Effector memory CD4-positive, alpha-beta T cell (primary cell): ENCODE data around the gene ABHD12.

Experiments used
- DNase-seq, 3 donors: peaks; one replicate each; pipeline ENCODE4 v3.0.0-alpha.2; 2020
- H3K27ac ChIP-seq: 2 replicates; pipeline ENCODE4 v1.7.0; 2013; ENCODE audit warnings: mild to moderate bottlenecking, low read length, moderate library complexity; ENCODE audit not compliant: insufficient read depth, poor library complexity, severe bottlenecking
- H3K27me3 ChIP-seq: replicated peaks from 2 replicates; pipeline ENCODE4 v1.7.0; 2013; ENCODE audit warnings: mild to moderate bottlenecking, low read length; ENCODE audit not compliant: insufficient read depth, control insufficient read depth, poor library complexity, severe bottlenecking
- H3K36me3 ChIP-seq: 2 replicates; pipeline ENCODE4 v1.7.0; 2013; ENCODE audit warnings: mild to moderate bottlenecking, low read length, moderate library complexity; ENCODE audit not compliant: control insufficient read depth, insufficient read depth
- H3K4me1 ChIP-seq: 2 replicates; pipeline ENCODE4 v1.7.0; 2013; ENCODE audit warnings: low read length, mild to moderate bottlenecking; ENCODE audit not compliant: control insufficient read depth, insufficient read depth, poor library complexity, severe bottlenecking
- H3K4me3 ChIP-seq: 2 replicates; pipeline ENCODE4 v1.7.0; 2013; ENCODE audit warnings: low read length, low read depth, mild to moderate bottlenecking; ENCODE audit not compliant: insufficient read depth, poor library complexity, severe bottlenecking
- H3K9me3 ChIP-seq: 2 replicates; pipeline ENCODE4 v1.7.0; 2013; ENCODE audit warnings: mild to moderate bottlenecking, low read length, moderate library complexity; ENCODE audit not compliant: control insufficient read depth
- total RNA-seq, 3 donors: gene quantifications; one replicate each; lab custom pipeline; 2026; lab: John Stamatoyannopoulos, UW

Gene ABHD12
- total RNA-seq: 20.7 to 29.6 (median 24.2) reads per million in 3 donors

- peak; percentile 90 to 93 (median 91) for DNase-seq
- peak within 1 kb of the TSS; percentile 87 for H3K4me3 ChIP-seq
- peaks cover 7% of the 10 kb centered on the region for H3K4me1 ChIP-seq
- no peaks in the 10 kb centered on the region for H3K9me3 ChIP-seq
- H3K36me3 ChIP-seq: no peaks in the 10 kb centered on the region
- peak within 1 kb of the TSS; percentile 53 for H3K27ac ChIP-seq
- H3K27me3 ChIP-seq: no peaks in the 10 kb centered on the region
Observed at GRCh38 chr20:25390538-25391528, at the start of gene ABHD12. TSS of gene ABHD12 (minus strand) at chr20:25390835. CDS start at chr20:25390703, 132 bp downstream.

DNA sequence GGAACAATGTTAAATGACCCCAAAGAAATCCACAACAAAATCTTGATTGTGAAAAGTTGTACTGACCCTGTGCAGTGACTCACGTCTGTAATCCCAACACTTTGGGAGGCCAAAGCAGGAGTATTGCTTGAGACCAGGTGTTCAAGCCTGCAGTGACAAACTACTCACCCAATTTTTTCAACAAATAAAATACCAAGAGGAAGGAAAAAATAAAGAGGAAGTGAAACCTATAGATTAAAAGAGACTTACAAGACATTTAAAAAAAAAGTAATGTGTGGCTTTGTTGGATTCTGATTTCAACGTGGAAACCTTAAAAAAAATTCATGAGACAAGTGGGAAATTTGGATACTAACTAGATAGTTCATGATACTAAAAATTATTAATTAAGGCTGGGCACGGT, 48.7 kb upstream of the ABHD12 start:
- H3K27me3 ChIP-seq: no peaks in the 10 kb centered on the region
- no peaks in the 10 kb centered on the region for H3K4me1 ChIP-seq
- no peak overlapping the region for H3K4me3 ChIP-seq
- no peaks in the 10 kb centered on the region for H3K9me3 ChIP-seq
- no peaks in the 10 kb centered on the region for H3K36me3 ChIP-seq
- DNase-seq: no peak
- no peak overlapping the region for H3K27ac ChIP-seq

- Histone ChIP-seq H3K4me1 (no peaks in the 10 kb centered on the region), H3K4me3 (no peak overlapping the region), H3K9me3 (no peaks in the 10 kb centered on the region), H3K36me3 (no peaks in the 10 kb centered on the region), H3K27ac (no peak overlapping the region), H3K27me3 (no peaks in the 10 kb centered on the region)
- DNase-seq: no peak
Observed at GRCh38 chr20:25437153-25437581, 46.5 kb upstream of the ABHD12 start.

GRCh38 chr20:25424536-25424935, 33.9 kb upstream of the ABHD12 start:
- Histone ChIP-seq H3K4me3 (no peak overlapping the region), H3K36me3 (no peaks in the 10 kb centered on the region), H3K27ac (no peak overlapping the region), H3K27me3 (no peaks in the 10 kb centered on the region), H3K9me3 (no peaks in the 10 kb centered on the region), H3K4me1 (no peaks in the 10 kb centered on the region)
- no peak for DNase-seq

- Histone ChIP-seq H3K36me3 (no peaks in the 10 kb centered on the region), H3K4me3 (no peak overlapping the region)
- DNase-seq: no peak
Observed at GRCh38 chr20:25422032-25422431, 31.4 kb upstream of the ABHD12 start.

GRCh38 chr20:25421102-25421501, 30.5 kb upstream of the ABHD12 start:
- no peaks in the 10 kb centered on the region for H3K36me3 ChIP-seq

More at GRCh38 chr20:25422032-25422431, 31.4 kb upstream of the ABHD12 start:
- Histone ChIP-seq H3K9me3 (no peaks in the 10 kb centered on the region), H3K27me3 (no peaks in the 10 kb centered on the region), H3K4me1 (no peaks in the 10 kb centered on the region), H3K27ac (no peak overlapping the region)

GRCh38 chr20:25418776-25419175, 28.1 kb upstream of the ABHD12 start:
- DNase-seq: no peak
- no peak overlapping the region for H3K4me3 ChIP-seq
- H3K36me3 ChIP-seq: no peaks in the 10 kb centered on the region
- H3K4me1 ChIP-seq: no peaks in the 10 kb centered on the region
- no peaks in the 10 kb centered on the region for H3K27me3 ChIP-seq
- H3K9me3 ChIP-seq: no peaks in the 10 kb centered on the region
- no peak overlapping the region for H3K27ac ChIP-seq

More at GRCh38 chr20:25421102-25421501, 30.5 kb upstream of the ABHD12 start:
- H3K9me3 ChIP-seq: no peaks in the 10 kb centered on the region
- H3K27me3 ChIP-seq: no peaks in the 10 kb centered on the region
- no peaks in the 10 kb centered on the region for H3K4me1 ChIP-seq
- no peak overlapping the region for H3K27ac ChIP-seq
- no peak for DNase-seq
- H3K4me3 ChIP-seq: no peak overlapping the region

DNA sequence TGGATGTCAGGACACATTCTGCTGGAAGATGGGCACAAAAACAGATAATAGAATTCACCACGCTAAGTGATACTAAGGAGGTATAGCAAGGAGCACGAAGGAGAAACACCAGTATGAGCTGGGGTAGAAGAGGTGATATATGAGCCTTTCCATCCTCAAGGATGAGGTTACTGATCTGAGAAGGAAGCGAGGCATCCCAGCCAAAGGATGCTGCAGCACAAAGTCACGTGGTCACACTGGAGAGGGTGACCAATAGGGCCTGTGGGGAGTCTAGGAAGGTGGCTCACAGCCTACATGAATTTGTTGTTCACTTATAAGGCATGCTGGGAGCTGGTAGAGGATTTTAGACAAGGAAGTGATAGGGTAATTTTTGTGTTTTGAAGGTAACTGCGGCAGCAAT, 18.3 kb upstream of the ABHD12 start:
- no peak overlapping the region for H3K27ac ChIP-seq
- H3K9me3 ChIP-seq: no peaks in the 10 kb centered on the region
- no peak overlapping the region for H3K4me3 ChIP-seq

DNA sequence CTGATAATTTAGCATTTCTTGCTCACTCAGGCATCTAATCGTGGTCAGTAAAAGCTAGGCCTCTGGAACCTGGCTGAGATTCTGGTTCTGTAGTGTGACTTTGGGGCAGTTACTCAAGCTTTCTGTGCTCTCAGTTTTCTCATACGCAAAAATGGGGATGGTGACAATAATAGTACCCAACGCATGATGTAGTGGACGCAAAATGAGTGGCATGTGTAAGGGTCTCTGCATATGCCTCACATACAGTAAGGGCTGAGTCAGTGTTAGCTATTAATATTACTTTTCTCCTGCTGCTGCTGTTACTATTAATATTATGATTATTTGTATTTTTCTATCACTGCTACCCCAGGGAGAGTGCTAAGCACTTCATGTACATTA, 17.5 kb upstream of the ABHD12 start:
- no peak for DNase-seq
- Histone ChIP-seq H3K4me3 (peak overlapping the region; percentile 84), H3K27me3 (no peaks in the 10 kb centered on the region), H3K36me3 (no peaks in the 10 kb centered on the region), H3K9me3 (peaks cover 3% of the 10 kb centered on the region), H3K4me1 (no peaks in the 10 kb centered on the region), H3K27ac (no peak overlapping the region)

More for the DNA sequence above, 18.3 kb upstream of the ABHD12 start:
- DNase-seq: no peak
- H3K36me3 ChIP-seq: no peaks in the 10 kb centered on the region
- H3K27me3 ChIP-seq: no peaks in the 10 kb centered on the region
- H3K4me1 ChIP-seq: no peaks in the 10 kb centered on the region
